HG03469 (cell line): Measurements from ENCODE around the gene CATSPER2.
"Not testable (repeated sequence)": the region's sequence is repeated elsewhere in the genome, so short reads cannot be mapped to it uniquely, and the experiment has no call there.

Source experiments
- ATAC-seq: cut with Tn5 transposase; IDR thresholded peaks from one replicate; pipeline ENCODE4 v1.9.1; 2021; ENCODE audit warnings: mild to moderate bottlenecking, moderate library complexity, moderate number of reproducible peaks; ENCODE audit not compliant: unreplicated experiment

The CATSPER2 gene

DNA sequence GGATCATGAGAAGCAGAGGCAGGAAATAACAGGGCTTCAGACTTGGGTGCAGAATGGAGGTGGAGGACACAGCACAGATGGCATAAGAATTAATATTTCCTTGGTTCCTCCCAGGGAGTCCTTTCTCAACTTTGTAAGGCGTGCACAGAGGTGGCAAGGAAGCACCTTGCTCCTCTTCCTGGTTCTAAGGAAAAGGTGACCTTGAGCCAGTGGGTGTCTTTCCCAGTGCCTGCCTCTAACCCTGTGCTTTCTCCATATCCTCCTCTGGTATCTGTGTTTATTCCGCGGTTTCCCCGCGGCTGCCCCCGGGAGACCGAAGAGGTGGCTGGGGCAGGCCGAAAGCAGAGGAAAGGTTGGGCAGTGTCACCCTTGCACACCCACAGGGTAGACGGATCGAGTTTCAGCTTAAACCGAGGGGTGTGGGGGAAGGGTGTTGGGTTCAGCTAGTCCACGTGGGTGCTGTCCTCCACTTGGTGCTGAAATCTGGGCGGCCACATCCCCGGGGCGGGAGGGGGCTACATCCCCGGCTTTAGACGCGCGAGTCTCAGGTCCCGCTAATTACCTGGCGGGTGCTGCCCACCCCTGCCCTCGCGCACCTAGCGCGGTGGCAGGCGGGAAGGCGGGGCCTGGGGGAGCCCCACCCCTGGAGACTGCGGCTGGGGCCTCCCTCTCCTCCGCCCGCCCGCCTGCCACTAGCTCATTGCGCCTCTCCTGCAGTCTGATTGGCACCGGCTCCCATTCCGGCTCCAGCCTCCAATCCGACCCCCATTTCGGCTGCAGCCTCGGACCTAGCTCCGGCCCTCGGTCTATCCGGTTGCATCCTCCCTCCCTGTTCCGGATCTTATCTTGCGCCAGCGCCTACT, 55.1 kb downstream of the CATSPER2 start, which contains the start of gene CKMT1B:
CKMT1B (plus strand) TSS at position 700 of the 863 bp plus-strand sequence. CDS start 192 bp downstream, outside the sequence.
- not testable (repeated sequence) for ATAC-seq

DNA sequence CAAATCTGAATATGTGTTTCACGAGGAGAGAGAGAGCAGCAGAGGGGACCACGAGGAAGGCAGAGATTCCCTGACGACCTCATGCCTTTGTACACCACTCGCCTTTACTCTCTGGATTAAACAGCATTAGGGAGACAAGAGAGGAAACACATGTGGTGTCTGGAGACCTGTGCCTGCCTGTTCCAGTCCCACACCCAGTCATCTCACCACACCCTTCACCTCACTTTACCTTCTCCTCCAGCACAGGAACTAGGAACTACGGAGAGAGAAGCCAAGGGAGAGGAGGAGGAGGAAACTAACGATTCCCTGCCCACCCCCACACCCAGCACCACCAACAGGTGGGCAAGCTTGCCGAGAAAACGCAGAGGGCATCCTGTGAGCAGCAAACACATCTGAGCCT, 55.8 kb downstream of the CATSPER2 start:
- not testable (repeated sequence) for ATAC-seq

- peak; percentile 79 for ATAC-seq
Observed at GRCh38 chr15:43589778-43590466, 58.7 kb downstream of the CATSPER2 start, which contains the start of gene PPIP5K1. PPIP5K1 (minus strand) TSS chr15:43590208; CDS start chr15:43584504, 5,704 bp downstream.
